GM21381 (cell line): ENCODE results near the gene AVPR2.

Experiments used
- ATAC-seq: cut with Tn5 transposase; IDR thresholded peaks from one replicate; pipeline ENCODE4 v1.9.1; 2021; ENCODE audit warnings: mild to moderate bottlenecking, moderate library complexity; ENCODE audit not compliant: unreplicated experiment

Gene AVPR2

DNA sequence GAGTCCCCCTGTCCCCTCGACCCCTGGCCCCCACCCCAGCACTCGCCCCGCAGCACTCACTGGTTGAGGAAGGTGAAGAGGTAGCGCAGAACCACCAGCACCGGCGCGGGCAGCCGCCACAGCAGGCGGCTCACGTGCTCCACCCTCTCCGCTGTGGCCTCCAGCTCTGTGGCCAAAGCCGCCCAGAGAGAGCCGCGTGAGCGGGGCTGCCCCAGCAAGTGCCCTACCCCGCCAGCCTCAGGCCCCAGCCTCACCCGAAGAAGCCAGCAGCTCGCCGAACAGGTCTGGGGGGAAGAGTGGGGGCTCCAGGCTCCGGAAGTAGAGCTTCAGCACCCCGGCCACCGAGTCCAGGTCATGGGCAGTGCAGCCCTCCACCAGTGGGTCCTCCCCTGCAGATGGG lies 6.0 kb downstream of the AVPR2 start:
- no peak for ATAC-seq

DNA sequence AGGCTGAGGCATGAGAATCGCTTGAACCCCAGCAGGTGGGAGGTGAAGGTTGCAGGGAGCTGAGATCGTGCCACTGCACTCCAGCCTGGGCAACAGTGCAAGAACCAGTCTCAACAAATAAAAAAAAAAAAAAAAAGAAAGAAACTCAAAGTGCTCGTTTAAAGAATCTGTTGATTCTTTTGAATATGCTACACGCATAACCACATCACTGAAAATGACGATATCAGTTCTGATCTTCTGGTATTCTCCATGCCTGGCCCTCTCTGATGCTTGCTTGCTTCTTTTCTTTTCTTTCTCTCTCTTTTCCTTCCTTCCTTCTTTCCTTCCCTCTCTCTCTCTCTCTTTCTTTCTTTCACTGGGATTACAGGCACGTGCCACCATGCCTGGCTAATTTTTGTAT lies 7.3 kb downstream of the AVPR2 start:
- no peak for ATAC-seq

DNA sequence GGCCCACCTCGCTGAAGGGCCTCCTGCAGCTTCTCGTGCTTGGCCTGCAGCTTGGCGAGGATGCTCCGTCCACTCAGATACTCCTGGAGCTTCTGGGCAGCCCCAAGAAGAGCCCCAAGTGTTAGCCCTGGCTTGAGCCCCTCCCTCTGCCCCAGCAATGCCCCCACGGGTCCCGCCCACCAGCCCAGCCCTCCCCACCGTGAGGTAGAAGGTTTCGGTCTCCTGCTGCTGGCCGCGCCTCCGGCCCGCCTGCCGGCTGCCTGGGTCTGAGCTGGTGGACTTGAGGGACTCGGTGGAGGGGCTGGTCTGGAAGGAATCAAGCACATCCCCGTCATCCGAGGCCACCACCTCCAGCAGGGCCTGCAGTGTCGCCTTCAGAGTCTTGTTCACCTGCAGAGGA lies 8.7 kb downstream of the AVPR2 start:
- ATAC-seq: no peak

DNA sequence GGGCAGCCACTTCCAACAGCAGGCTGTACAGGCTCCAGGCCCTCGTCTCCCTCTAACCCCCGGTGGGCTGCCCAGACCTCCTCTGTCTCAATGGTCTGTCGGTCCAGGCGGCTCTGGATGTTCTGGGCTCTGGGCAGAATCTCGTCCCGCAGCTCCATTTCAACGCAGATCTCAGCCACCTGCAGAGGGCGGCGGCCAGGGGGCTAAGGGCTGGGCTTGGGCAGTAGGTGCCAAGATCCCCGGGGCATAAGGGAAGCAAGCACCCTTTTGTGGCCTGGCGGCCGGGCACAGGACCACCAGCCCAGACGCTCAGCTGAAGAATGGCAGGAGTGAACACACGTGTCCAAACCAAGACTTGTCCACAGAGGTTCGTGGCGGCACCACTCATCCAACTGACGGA lies 9.2 kb downstream of the AVPR2 start:
- ATAC-seq: no peak

DNA sequence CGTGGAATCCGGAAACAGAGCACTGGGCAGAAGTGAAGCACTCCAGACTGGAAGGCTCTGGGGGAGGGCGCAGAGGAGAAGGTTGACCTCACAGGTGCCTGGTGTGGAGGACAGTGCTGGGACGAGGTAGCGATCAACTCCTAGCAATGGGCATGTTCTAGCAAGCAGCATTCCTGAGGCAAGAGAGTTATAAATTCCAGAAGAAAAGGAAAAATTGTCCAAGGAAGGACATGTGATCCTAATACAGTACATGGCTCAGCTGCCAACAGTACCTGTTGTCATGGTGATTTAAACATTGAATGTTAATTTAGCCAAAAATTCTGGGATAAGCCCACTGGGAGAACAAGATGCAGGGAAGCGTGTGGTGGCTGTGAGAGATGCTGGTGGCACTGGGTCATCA lies 13.4 kb downstream of the AVPR2 start:
- no peak for ATAC-seq

DNA sequence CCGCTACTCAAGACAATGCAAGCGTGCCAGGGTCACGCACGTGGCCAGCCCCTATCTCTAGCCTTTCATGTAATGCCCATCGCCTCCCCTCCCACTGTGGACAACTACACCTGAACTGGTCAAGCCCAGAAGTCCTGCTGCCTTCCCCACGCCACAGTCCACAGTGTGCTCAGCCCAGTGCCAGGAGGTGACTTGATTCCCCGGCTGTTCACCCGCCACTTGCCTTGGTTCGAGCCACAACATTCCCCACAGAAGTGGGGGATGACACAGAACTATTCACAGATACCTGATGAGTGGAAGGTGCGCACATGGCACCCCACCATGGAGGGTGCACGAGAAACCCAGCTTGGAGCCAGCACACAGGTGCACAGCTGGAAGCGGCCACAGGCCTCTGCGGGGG lies 14.8 kb downstream of the AVPR2 start:
- ATAC-seq: no peak

DNA sequence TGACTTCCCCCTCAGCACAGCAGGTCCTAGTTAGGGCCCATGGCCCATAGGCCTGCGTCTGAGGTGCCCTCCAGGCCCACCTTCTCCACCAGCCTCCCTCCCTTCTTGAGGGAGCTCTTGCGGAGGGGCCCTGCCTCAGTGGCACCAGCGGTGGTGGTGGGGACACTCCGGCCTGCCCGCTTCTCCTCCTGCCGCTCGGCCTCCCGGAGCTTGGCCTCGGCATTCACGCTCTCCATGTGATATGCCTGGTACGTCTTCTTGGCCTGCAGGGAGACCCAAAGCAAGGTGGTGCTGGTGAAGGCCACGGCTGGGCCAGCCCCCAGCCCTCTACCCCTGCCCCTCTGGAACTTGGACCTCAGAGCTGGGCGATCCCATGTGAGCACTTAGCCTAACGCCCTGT lies 16.1 kb downstream of the AVPR2 start:
- no peak for ATAC-seq

DNA sequence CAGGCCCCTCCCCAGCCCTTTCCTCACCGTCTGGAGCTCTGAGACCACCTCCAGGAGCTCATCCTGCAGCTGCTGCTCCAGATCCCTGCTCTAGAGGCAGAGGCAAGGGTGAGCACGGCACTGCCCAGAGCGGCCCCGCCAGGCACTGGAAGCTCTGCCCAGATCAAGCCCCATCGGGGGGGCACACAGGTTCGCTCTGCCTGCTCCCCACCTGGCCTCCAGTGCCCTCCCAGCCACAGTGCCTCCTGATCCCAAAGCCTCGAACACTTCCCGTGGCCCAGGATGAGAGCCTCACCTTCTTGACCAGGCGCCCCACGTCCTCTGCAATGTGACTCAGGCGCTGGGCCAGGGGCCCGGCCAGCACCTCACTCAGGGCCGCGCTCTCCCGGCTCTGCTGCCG lies 16.6 kb downstream of the AVPR2 start:
- ATAC-seq: no peak

DNA sequence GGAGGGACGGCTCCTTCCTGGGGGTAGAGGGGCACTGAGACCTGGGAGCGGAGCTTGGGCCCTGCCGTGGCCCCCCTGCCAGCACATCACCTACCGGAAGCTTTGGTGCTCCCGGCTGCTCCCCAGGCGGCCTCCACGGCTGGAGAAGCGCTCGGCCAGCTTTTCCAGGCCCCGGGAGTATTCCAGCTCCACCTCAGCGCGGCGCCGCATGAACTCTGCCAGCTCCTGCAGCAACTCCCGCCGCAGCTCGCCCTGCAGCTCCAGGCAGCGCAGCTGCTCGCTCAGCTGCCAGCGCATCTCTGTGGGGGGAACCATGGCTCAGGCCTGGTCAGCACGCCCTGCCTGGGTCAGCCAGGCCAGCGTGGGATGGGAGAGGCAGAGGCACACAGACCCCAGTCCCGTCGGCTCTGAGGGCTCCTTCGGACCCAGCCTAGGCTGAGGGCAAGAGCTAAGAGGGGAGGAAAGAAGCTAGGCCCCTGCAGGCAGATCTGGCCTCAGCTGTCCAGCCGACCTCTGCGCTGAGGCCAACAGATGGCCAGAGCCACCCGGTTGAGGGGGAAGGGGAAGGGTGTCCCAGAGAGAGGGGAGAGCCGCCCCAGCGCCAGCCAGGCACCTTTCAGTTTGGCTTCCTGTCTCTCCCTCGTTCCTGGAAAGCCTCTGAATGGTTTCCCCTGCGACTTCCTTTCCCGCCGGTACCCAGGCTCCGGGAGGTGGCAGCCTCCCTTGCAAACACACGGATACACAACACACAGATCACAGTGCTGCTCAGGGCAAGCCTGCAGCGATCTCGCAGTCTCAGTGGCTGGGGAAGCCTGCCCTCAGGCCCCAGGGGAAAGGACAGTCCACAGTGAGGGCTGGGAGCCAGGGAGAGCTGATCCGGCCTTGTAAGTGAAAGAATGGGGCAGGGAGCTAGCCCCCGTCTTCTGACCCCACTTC lies 17.3 kb downstream of the AVPR2 start:
- ATAC-seq: no peak

DNA sequence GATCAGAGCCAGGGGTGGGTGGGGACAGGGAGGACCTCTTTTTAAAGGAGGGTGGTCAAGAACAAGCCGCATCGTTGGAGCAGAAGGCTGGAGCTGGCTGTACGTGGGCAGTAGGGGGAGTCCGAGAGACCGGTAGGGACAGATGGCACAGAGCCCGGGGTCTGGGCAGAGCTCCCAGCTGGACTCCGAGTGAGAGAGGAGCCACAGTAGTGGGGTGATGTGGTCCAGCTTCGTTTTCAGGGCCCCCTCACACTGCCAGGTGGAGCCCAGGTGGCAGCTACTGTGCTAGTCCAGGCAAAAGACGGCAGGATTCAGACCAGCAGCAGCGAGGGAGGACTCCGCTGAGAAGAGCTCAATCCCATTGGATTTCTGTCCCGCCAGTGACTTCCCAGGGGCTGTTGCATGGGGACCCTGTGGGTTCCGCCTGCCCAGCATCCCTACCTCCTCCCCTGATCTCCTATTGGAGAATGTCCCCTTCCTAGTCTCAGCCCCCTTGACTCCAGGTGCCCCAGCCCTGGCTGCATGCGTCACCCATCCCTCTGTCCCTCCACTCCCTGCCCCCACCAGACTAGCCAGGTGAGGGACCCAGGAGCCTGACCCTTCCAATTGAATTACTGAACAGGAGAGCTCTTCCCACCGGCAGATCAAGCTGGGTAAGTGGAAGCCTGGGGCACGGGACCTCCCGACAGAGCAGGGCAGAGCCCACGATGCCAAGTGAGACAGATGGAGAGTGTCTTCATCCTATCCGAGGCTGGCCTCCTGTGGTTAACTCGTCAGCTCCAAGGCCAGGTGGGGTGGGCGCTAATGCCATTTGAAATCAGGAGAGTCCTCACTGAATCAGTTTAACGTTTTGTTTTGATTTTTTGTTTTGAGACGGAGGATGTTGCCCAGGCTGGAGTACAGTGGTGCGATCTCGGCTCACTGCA lies 18.7 kb downstream of the AVPR2 start:
- ATAC-seq: no peak

DNA sequence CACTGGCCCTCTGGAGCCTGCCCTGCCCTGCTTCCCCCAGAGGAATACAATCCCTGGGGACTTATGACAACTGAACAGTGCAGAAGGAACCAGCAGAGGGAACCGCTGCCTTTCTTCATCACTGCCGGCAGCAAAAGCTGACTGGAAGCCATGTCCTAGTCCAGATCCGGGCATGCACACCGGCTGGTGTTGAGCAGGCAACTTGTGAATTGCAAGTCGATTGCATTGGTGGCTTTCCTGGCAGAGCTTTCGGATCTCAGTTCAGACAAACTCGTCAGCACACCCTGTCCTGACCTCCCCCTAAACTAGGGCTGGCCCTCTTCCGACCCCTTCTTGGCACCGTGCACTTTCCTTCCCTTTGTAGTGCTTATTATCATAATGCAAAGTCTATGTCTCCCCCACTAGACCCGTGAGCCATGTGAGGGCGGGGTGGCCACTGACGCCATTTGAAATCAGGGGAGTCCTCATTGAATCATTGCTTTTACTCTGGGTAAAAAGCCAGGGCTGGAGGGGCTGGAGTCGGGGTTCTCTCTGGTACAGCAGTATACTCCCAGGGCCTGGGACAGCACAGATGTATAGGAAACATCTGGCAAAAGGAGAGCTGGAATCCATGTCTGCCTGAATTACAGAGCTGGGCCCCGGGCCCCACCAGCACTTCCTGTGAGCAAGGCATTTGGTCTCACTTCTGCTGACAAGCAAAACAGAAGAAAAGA lies 19.8 kb downstream of the AVPR2 start:
- ATAC-seq: no peak

DNA sequence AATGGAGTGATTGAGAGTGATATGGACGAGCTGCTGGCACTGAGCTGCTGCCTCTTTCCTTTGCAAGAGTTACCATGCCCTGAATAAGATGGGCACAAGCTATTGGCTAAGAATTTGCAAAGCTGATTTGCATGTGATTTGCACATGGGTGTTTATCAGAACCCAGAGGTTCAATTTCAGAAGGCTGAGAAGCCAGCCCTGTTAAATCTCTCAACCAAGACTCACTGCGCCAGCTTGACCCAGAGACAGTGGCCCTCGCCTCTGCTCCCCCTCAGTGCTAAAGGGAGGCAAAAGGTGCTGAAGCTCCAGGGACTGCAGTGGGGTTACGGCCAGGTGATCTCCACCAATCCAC lies 20.9 kb downstream of the AVPR2 start:
- no peak for ATAC-seq

DNA sequence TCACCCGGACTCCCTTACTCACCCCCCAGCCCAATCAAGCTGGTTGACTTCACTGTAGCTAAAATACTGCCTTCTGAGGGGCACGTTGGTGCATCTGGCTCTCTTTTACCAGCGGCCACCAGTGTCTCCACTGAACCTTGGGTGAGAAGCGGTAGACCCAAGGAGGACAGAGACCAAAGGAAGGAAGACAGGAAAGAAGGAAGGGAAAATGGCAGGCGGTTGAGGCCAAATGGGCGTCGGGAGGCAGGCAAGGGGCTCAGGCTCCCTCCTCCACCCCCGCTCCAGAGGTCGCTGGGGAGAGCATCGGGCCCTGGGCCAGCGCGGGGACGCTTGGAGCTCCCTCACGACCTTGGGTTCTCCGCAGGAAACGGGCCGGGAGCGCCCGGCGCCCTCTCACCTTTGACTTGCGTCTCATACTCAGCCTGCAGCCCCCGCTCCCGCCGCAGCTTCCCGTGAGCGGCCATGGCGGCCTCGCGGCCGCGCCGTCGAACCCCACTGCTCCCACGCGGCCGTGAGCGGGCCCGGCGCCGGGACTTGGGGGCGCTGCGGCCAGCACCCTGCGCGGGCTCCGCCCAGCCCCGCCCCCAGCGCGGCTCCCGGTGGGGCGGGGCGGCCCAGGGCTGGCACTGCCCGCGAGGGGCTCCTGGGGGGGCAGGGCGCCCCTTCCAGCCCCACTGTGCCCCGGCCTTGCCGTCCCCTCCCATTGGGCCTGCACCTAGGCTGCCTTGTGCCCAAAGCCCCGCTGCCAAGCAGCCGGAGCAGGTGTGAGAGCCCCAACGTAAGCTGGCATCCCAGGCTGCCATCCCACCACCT lies 21.5 kb downstream of the AVPR2 start, which contains the start of gene ARHGAP4:
Gene ARHGAP4 (minus strand): TSS at position 526 of the 813 bp plus-strand sequence. CDS start 62 bp downstream, at position 464.
- ATAC-seq: no peak

DNA sequence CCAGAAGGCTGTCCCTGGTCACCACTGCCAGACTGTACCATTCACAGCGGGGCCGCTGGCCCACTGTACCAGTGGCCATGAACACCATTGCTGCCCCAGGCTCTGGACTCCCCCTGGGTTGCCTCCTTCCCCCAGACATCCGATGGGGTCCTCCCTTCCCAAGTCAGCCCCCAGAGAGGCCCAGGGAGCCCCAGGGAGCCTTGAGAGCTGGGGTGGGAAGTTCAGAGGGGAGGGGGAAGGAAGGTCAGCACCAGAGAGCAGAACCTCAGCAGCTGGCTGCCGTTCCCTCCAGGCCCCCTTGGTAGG lies 22.0 kb downstream of the AVPR2 start:
- no peak for ATAC-seq

DNA sequence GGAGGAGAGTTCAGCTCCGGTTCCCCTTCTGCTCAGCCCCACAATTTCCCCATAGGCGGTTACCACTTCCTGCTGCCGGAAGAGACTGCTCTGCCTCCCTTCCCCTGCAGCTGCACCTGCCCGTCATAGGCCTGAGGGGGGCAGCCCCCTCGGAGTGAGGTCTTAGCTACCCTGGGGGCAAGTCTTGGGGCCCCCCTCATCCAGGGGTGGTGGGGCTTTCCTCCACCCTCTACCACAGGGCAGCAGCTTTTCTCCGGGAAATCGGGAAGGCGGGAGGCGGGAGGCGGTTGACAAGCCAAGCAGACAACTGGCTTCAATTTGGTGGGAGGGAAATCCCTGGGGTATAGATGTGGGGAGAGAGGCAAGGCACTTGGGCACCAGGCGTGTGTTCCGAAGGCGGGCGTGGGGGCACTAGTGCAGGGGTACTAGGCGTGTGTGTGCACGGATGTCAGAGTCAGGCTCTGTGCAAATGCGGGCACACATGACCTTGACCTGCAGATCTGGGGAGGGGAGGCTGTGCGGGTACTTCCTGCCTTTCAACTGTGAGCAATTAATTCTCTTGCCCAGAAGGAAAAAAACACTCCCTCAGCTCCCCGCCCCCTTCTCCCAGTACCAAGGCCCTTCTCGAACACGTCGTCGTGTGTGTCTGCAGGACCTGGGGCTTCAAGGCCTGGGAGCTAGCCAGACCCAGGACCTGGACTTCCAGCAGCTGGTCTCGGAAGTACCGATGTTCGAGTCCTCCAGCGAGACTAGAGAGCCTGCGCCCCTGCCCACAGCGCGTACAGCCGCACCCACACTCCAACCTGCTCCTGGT lies 22.6 kb downstream of the AVPR2 start:
- ATAC-seq: peak; percentile 31

DNA sequence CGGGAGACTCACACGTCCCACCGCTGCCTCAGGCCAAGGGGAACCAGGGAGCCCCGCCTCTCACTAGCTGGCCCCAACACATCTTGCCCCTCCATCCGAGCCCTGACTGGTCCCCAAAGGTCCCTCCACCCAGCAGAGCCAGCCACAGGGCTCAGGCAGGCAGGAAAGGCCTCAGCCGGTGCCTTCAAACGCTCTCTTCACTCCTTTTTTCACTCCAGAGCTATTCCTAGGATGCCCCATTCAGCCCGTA lies 23.1 kb downstream of the AVPR2 start:
- no peak for ATAC-seq

DNA sequence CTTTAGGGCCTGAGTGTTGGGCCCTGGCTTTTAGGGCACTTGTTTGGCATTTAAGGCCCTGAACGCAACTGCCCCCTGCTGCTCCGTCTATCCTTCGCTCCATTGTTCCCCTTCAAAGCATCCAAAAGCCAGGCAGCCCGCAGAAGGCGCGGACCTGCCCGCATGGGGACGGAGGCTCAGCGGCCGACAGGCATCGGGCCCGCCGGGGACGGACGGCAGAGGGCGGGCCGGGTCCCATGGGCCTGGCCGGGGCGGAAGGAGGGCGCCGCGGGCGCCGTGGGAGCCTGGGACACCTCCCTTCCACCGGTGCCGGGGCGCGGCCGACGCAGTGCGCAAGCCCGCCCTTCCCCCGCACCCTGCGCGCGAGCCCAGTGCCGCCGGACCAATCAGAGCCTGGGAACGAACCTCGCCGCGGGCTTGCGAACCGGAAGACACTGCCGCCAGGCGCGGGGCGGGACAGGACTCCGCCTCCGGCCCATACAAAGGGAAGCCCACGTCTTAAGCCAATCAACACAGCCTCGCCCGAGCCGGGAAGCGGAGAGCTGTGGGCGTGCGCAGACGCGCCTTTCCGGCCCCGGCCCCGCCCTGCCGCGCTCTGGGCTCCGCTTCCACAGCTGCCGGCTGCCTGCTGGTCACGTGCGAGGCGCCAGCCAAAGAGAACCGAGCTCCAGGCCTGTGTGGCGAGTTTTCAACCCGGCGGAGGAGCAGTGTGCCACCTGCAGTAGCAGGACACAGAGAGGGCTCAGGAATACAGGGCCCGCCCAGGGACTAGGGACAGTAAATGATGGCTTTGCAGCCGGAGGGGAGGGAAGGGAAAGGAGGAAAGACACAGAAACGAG lies 23.7 kb downstream of the AVPR2 start:
- peak; percentile 68 for ATAC-seq

DNA sequence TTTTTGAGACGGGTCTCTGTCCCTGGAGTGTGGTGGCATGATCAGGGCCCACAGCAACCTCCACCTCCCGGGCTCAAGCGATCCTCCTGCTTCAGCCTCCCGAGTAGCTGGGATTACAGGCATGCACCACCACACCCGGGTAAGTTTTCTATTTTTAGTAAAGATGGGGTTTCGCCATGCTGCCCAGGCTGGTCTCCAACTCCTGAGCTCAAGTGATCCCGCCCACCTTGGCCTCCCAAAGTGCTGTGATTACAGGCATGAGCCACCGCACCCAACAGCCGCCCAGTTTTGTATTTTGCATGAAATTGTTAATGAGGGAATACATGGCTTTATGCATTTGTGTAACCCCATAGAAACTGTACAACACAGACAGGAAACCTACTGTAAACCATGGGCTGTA lies 24.4 kb downstream of the AVPR2 start:
- no peak for ATAC-seq

DNA sequence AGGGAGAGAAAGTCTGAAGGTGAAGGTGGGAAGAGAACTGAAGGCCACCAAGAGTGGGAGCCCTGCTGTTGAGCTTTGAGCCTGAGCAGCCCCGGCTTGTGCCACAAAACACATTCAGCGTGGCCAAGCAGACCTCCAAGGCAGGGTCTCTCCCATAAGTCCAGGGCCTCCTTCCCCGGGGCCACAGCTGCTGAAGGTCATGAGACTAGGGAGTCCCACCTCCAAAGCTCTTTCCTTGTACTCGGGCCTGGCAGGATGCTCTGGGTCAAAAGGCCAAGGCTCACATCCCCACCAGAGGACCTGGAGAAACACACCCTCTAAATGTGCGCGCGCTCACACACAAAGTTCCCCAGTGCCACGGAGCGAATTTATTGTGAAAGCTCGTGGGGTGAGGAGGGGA lies 25.1 kb downstream of the AVPR2 start:
- ATAC-seq: no peak
